ENCODE results near the gene KRTAP9-7.

KRTAP9-7 gene

DNA sequence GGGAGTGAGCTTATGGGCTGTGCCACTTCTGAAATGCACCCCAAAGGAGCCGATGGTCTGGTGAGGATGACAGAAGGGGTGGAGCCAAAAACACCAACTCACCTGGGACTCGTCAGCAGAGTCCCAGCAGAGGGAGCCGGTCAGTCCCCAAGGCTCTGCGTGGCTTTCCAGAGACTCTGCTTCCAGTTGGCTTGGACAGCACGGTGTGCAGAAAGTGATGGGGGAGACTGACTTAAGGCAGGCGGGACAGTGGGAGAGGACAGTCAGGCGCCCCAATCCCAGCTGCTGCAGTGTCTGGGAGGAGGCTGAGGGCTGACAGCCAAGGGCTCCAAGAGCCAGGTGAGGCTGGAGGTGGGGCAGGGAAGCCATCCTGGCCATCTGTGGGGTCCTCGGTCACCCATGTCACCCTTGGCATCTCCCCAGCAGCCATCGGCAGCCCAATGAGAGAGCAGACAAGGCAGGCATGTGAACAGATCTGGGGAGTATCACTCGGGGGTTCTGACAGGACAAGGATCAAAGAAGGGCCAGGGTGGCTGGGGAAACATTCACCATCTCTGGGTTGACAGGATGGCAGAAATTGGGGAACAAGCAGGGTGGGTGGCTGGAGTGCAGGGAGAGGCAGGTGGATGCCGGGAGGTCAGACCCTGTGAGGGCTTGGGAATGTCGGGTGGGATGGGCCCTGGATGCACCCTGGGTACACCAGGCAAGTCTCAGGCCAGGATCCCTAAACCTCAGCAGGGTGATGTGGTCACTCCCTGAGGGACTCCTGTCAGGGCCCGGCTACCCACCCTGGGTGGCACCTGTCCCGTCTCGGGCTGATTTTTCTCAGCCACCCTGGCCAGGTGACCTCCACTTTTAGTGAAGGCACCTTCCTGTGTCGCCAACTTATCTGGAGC is 48.9 kb downstream of the KRTAP9-7 start:
- POLR2A ChIA-PET, result no interaction called here
- TF ChIP-seq, protein P1, sequence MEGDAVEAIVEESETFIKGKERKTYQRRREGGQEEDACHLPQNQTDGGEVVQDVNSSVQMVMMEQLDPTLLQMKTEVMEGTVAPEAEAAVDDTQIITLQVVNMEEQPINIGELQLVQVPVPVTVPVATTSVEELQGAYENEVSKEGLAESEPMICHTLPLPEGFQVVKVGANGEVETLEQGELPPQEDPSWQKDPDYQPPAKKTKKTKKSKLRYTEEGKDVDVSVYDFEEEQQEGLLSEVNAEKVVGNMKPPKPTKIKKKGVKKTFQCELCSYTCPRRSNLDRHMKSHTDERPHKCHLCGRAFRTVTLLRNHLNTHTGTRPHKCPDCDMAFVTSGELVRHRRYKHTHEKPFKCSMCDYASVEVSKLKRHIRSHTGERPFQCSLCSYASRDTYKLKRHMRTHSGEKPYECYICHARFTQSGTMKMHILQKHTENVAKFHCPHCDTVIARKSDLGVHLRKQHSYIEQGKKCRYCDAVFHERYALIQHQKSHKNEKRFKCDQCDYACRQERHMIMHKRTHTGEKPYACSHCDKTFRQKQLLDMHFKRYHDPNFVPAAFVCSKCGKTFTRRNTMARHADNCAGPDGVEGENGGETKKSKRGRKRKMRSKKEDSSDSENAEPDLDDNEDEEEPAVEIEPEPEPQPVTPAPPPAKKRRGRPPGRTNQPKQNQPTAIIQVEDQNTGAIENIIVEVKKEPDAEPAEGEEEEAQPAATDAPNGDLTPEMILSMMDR (IDR thresholded peaks at IDR 0.05; ENCODE audit: control extremely low read depth, extremely low read depth, low read depth, missing control alignments), result no peak
- CTCF ChIA-PET, result no interaction called here
- no peak for DNase-seq (ENCODE audit: extremely low spot score)

DNA sequence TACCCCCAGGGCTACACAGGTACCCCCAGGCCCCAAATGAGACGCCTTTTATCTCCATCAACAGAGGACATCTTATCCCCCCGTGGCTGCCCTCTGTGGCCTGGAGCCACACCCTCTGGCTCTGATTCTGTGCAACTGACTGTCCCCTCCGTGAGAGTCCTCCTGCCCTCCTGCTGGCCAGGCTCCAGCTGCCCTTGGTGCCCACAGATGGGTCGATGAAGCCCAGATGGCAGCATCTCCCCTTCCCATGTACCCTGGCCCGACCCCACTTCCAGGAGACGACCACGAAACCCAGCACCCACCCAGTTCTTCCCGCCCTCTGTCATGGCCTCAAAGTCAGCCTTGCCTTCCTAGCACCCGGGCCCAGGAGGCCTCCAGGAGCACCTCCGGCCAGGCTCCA is 49.6 kb downstream of the KRTAP9-7 start:
- no peak for DNase-seq (ENCODE audit: extremely low spot score)
- TF ChIP-seq, protein P1 (IDR thresholded peaks at IDR 0.05; ENCODE audit: control extremely low read depth, extremely low read depth, low read depth, missing control alignments), result no peak
- CTCF ChIA-PET, result no interaction called here
- POLR2A ChIA-PET, result no interaction called here

DNA sequence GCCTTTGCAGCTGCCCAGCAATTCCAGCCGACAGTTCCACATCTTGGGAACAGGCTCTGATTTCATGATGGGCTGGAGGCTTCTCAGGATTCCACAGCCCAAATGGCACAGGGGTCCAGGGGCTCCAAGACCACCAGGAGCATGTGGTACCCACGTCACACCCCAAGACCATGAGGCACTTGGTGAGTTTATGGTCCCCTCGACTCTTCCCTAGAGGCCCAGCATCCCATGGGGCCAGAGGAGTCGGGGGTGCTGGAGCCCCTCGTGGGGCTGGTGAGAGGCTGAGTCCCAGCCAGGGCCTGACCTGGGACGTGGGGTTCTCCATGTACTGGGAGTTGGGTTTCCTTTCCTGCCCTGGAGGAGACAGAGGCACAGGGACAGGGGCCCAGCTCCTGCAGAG is 50.1 kb downstream of the KRTAP9-7 start:
- POLR2A ChIA-PET, result no interaction called here

More for the DNA sequence above, 50.1 kb downstream of the KRTAP9-7 start:
- CTCF ChIA-PET, result no interaction called here
- DNase-seq (ENCODE audit: extremely low spot score), result no peak
- TF ChIP-seq, protein P1 (IDR thresholded peaks at IDR 0.05; ENCODE audit: control extremely low read depth, extremely low read depth, low read depth, missing control alignments), result no peak

All from GM10248 (cell line).